NCI-H187 treated with DMSO at 0.1 percent for 48 hours (cell line): ENCODE measurements around the gene COL27A1.

Experiments used
- DNase-seq: peaks from one replicate; lab custom pipeline; 2025; lab: John Stamatoyannopoulos, UW

Gene COL27A1

GRCh38 chr9:114168281-114169028 is 13.1 kb downstream of the COL27A1 start:
- DNase-seq, result no peak

- DNase-seq, result no peak
Measured at GRCh38 chr9:114169029-114169951, 14.0 kb downstream of the COL27A1 start.

DNA sequence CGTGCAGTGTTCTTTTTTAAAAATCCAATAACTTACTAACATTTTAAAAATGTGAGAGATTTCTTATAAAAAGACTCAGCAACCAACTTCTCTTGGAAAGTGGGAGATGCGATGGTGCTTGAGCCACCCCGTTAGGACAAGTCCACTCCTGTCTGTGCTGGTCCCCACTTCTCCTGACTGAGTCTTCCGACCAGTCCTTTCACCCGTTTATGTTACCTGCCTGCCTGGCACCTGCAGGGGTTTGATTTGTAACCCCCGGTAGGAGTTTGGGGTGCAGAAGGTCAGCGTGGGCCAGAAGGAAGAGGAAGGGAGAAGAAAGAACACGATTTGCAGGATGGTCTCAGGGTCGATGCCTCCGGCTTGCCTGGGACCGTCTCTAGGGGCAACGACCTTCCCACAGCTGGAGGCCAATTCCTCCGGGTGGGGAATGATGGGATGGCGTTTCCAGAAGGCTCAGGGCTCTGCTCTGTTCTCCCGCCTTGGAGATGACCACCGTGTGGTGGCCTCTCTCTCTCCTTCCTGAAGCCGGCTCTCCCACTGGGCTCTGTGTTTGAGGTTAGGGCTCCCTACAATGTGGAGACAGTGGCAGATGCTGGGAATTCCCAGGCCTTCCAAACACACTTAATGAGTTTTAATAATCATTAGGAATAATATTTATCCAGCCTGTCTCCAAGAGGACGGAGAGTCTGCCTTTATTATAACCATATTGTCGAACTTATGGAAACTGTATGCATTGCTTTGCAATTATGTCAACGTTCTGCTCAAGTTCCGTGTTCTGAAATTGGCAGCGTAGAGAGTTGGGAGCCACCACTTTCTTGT is 14.8 kb downstream of the COL27A1 start:
- DNase-seq, result no peak

DNA sequence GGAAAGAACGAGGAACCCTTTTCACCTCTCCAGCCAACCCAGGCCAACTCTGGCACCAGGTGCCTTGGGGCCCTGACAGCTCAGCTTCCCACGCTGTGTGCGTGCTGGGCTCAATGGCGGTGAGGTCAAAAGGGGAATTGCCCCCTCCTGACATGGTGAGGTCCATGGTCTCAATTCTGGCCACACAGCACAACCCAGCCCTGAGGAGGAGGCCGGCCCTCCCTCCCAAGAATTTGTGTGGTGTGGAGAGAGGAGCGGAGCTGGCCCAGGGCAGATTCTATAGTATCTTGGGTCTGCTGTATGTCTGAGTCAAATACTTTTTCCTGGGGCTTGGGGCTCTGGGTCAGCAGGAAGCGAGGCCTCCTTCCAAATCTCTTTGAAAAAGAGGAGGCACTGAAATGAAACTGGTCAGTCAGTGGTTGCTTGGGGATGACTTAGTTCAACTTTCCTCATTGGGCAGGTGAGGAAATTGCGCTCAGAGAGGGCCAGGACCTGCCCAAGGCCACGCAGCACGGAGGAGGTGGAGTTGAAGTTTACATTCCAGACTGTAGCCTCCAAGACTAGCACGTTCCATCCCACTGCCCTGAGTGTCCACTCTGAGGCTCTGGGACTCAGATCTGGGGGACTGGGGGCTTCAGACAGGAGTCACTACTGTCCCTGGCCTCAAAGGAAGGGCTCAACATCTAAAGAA is 15.6 kb downstream of the COL27A1 start:
- no peak for DNase-seq

DNA sequence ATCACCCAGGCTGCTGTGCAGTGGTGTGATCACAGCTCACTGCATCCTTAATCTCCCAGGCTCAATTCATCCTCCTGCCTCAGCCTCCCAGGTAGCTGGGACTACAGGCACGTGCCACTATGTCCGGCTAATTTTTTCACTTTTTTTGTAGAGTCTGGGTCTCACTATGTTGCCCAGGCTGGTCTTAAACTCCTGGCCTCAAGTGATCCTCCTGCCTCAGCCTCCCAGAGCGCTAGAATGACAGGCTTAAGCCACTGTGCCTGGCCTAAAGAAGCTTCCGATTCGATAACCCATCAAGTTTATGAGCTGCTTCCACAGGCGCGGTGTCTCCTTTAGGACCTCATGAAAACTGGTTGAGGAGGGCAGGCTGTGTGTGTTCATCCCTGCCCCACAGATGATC is 16.2 kb downstream of the COL27A1 start:
- DNase-seq, result no peak

DNA sequence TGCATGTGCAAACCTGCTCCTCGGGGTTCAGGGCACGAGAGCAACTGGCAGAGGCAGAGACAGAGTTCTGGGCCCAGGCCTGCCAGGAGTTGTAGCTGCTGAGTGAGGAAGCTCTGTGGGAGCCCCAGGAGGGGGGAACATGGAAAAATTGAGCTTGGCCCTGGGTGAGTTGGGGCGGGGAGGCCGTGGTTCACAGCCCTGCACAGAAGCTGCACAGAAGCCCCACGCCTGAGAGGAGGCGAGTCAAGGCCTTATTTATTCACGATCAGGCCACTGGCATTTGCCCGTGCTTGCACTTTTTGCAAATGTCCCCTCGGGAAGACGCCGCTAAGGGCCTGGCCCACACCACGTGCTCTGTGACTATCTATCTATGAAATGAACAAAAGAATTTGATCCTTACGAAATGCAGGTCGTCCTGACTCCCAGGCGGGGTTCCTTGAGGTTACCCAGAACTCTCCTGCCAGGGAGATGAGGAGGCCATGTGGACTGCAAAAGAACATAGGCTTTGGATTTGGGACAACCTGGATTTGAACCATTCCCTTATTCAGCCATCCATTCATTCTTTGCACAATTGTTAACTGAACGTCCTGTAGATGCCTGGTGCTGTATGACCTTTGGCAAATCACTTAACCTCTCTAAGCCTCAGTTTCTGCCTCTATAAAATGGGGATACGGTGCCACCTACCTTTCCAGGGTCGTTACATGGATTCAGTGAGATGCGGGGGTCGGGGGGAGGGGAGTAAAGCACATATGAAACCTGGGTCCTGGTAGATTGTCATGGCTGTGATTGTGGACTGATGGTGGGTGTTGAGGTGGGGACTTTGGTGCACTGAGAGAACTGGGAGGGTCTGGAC is 17.9 kb downstream of the COL27A1 start:
- DNase-seq, result no peak

DNA sequence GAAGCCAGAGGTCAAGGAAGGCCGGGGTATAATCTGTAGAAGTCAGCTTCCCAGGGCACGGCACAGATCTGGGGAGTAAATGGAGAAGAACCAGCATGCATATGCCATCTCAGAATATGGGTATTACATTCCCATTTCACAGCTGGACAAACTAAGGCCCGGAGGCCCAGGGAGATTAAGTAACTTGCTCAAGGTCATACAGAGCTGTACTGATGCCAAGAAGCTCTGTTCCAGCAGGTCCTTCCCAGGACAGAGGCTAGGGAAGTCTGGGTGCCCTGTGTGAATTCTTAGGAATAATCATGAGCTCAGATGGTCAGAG is 19.2 kb downstream of the COL27A1 start:
- no peak for DNase-seq

DNA sequence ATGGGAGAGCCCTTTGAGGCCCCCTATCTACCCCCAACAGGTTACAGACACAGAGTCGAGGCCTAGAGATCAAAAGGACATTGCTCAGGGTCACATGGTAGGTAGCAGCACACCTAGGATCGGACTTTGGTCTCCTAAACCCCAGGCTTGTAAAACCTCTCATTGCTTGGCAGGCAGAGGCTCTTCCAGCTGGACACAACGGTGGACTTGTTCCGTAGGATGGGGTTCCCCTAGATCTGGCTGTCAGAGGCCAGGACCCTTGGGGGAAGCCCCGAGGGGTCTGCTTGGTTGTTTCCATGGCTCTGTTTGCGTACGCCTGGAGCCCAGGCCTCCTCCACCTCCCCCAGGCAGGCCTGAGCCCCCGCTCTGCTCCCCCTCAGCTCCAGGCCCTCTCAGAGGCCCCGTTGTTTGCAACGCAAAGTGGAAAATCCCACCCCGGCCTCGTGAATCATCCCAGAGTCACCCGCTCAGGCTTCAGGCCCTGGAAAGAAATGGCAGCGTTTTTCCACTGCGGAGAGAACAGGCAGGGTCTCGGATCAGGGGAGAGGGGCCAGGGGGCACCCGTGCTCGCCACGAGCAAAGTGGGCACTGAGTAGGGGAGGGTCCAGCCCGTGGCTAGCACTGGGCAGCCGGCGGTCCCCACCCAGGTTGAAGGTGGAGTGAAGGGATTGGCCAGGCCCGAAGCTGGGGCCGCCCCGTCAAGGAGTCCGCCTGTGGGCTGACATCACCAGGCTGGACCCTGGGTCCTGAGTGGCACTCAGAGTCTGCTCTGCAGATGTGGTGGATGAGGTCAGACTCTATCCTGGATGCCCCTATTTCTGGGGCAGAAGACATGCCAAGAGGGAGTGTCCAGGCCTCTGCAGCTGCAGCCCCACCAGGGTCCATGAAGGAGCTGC is 19.8 kb downstream of the COL27A1 start:
- no peak for DNase-seq

DNA sequence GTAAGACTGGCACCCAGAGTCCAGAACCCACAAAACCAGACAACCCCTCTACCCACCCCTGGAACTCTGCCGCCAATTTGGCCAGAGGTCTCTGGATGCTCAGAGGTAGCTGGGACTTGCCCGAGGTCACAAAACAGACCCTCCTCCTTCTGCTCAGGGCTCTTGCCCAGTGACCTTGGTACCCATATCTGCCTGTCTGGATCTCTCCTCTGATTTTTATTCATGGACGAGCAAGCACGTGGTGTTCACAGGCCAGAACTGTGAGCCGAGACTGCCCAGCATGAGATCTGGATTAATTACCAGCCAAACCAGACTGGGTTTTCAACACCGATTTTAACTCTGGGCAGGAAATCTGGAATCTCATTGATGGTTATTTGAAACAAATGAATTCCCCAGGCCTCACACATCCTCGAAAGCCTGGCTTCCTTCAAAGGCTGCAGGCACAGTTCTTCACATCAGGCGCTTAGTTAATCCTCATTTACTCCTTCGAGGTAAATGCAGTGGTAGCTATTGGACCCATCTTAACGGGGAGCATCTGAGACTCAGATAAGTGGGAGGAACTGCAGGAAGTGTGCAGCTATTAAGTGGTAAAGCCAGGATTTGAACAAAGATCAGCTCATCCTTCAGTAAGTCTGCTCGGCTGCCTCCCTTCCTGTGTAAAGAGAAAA is 21.4 kb downstream of the COL27A1 start:
- no peak for DNase-seq

GRCh38 chr9:114177423-114178064 is 22.2 kb downstream of the COL27A1 start:
- DNase-seq, result no peak

DNA sequence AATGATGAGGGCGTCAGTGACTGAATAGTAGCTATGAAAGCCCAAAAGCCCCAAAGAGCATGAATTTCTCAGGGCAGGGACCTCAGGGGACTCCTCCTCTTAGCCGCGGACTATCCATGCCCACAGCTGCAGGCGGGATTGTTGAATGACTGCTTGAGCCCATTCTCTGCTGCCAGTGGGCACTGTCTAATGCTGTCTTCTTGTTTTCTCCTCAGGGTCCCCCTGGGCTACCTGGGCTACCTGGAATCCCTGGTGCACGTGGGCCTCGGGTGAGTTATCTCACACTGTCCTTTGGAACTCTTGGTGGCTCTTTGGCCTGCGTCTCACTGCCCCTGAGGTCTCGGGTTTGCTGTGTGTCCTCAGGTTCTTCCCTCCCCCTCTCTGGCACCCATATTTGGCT is 22.7 kb downstream of the COL27A1 start:
- no peak for DNase-seq

GRCh38 chr9:114178756-114179450 is 23.6 kb downstream of the COL27A1 start:
- no peak for DNase-seq

- DNase-seq, result no peak
Measured at GRCh38 chr9:114179516-114179915, 24.2 kb downstream of the COL27A1 start.

GRCh38 chr9:114180696-114181606 is 25.6 kb downstream of the COL27A1 start:
- DNase-seq, result no peak

DNA sequence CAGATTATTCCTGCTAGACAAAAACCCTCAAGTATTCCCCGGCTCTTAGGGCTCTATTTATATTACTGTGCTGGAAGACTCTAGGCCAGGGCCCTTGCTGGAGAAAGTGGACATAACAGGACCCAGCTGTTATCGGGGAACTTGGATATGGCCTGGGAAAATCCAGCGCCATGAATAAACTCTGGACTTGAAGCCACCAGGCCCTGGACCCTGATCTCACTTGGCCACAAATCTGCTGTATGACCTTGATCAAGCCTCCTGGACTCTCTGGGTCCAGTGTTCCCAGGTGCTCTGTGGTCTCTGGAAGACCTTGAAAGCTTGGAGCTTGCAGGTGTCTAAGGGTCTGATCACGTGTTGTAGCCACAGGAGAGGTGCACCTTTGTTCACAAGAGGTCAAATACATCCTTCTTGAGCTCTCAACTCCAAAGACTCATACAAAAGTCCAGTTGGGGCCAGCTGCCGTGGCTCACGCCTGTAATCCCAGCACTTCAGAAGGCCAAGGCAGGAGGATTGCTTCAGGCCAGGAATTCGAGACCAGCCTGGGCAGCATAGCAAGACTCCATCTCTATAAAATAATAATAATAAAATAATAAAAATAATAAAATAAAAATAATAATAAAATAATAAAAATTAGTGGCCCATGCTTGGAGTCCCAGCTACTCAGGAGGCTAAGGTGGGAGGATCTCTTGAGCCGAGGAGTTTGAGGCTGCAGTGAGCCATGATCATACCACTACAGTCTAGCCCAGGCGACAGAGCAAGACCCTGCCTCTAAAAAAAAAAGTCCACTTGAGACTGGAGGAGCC is 26.5 kb downstream of the COL27A1 start:
- no peak for DNase-seq

DNA sequence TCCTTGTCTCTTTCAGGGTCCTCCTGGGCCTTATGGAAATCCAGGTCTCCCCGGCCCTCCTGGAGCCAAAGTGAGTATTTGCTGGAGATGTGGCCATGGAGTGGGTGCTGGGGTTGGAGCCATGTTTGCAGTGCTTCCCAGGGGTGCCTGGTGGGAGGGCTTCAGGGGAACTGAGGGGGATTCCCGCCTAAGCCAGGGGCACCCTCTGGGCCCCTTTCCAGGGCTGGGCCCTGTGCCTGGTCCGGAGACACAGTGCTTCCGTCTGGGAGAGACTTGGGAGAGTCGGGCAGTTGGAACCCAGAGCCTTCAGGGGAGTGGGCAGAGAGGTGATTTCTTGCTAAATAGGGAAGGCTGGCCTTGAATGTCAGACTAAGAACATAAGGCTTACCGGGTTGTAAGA is 27.7 kb downstream of the COL27A1 start:
- DNase-seq, result no peak
